NCI-H2029 (cell line): ENCODE measurements around the gene ENAM.

Experiments
- DNase-seq: peaks from one replicate; lab custom pipeline; 2025; lab: John Stamatoyannopoulos, UW

Gene ENAM, protein sequence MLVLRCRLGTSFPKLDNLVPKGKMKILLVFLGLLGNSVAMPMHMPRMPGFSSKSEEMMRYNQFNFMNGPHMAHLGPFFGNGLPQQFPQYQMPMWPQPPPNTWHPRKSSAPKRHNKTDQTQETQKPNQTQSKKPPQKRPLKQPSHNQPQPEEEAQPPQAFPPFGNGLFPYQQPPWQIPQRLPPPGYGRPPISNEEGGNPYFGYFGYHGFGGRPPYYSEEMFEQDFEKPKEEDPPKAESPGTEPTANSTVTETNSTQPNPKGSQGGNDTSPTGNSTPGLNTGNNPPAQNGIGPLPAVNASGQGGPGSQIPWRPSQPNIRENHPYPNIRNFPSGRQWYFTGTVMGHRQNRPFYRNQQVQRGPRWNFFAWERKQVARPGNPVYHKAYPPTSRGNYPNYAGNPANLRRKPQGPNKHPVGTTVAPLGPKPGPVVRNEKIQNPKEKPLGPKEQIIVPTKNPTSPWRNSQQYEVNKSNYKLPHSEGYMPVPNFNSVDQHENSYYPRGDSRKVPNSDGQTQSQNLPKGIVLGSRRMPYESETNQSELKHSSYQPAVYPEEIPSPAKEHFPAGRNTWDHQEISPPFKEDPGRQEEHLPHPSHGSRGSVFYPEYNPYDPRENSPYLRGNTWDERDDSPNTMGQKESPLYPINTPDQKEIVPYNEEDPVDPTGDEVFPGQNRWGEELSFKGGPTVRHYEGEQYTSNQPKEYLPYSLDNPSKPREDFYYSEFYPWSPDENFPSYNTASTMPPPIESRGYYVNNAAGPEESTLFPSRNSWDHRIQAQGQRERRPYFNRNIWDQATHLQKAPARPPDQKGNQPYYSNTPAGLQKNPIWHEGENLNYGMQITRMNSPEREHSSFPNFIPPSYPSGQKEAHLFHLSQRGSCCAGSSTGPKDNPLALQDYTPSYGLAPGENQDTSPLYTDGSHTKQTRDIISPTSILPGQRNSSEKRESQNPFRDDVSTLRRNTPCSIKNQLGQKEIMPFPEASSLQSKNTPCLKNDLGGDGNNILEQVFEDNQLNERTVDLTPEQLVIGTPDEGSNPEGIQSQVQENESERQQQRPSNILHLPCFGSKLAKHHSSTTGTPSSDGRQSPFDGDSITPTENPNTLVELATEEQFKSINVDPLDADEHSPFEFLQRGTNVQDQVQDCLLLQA

DNA sequence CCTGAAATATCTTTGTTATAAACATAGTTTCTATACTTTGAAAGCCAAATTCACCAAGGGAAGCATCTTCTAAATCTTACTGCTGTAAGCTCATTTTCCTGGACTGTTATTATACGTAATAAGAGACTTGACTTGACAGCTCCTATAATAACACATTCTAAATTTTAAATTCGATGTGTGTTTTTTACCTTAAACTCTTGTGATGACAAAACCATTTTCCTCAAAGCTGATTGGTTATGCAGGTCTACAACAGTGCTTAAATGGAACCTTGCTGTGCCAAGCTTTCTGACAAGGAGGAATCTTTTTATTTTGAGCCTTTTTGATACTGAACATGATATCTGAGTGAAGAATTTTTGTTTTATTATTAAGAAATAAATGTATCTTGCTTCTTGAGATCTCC is at the start of gene ENAM:
TSS of gene ENAM (plus strand) at position 301 of the 400 bp plus-strand sequence. CDS start 757 bp downstream, outside the sequence.
- DNase-seq = no peak

DNA sequence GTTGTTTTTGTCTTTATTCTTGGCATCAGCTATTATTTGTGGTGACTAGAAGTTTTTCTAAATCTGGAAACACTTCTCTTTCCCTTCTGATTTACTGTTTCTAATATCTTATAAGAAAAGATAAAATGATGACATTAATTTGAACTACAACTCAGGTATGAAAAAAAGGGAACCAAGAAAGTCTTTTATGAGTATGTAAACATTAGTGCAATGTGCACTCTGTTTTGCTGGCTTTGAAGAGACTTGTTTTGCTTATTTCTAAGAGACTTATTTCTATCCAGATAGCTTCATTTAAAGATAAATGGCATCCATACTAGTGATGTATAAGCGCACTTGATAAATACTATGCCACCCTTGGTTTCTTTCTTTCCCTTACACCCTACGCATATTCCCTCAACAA is 46.6 kb upstream of the ENAM start:
- no peak for DNase-seq

DNA sequence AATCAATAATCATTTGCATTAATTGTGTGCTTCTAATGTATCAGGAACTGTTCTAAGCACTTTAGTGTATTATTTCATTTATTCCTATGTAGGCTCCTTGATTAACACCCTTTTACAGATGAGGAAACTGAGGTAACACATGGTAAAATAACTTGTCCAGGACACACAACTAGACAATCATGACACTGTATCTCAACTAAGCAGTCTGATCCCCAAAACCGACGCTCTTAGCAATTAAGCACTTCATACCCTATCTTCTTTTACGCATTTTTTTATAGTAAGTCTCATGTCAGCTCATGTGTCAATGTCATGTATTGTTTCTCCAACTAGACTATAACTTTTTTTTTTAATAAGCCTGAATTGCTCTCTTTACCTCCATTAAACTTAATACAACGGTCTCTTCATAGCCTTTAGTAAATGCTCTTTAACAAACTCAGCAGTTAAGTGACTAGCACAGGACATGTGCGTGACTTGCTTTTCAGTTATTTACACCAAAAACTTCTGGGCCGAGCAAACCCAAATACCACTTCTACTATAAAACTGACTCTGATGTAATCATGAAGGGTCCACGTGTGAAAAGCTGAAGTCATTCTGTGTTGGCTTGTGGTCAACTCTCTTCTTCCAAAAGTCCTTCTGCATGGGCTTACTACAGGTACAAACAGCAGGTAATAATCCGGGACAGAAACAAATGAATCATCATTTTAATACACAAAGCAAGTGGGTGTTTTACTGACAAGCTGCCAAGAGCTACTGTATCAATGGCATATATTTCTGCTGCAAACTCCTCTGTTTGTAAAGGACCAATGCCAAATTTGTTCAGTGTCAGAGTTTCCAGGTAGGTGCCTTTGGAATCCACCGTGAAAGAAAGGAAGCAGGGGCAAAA is 44.4 kb upstream of the ENAM start:
- peak; percentile 97 for DNase-seq

DNA sequence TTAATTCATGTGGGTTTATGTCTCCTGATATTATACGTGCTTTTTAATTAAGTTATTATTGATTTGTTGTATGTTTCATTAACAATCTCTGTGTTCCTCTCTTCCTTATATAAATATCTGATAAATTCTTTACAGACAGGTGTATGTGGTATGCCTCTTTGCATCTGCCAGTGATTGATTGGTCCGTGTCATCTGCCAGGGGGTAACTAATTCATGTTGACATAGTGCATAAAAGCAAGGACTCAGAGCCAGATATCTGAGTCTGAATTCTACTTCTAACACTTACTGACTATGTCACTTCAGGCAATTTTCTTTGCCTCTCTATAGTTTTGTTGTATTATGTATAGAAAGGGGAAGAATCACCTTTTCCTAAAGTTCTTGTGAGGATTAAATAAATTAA is 41.7 kb upstream of the ENAM start:
- DNase-seq = no peak

DNA sequence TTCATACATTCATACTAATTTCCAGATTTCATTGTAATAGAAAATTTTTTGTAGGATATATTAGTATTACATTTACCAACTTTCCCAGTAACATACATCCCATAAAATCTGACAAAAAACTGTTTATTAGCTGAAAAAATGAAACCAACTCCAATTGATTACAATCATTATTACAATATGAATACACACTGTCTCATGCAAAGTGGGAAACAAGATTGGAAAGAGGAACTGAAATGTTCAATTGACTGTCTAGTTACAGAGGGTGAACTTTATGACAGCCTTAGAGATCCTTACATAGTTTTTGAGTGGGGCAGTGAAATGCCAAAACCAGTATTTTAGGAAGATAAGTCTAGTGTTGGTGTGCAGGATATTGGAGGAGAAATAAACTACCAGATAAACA is 38.8 kb upstream of the ENAM start:
- no peak for DNase-seq

DNA sequence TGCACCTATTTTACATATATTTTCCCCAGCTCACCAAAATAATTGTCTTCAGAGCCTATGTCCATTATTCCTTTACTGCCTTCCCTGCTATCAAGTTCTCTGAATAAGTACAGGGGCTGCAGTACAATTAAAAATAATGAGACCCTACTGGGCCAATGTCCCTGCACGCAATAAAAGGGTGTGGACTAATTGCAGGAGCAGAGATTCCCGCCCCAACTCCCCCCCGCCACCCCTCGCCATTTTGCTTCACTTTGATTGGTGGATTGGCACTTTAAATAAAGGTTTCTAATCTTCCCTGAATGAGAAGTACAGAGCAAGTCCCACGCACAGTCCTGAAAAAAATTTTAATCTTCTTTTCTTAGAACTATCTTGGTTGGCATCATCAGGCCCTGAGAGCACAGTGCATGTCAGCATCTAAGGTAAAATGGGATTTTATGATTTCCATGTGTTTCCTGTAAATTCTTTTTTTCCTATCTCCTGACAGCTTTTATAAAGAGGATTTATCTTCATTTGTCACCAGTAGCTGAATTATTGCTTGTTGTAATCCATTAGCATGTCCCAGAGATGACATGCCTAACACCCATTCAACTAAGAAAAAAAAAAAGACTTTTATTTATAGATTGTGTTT is 36.5 kb upstream of the ENAM start, which contains the start of gene AMBN:
TSS of gene AMBN (plus strand) at position 302 of the 628 bp plus-strand sequence. CDS start at position 405, 103 bp downstream.
- DNase-seq = no peak

DNA sequence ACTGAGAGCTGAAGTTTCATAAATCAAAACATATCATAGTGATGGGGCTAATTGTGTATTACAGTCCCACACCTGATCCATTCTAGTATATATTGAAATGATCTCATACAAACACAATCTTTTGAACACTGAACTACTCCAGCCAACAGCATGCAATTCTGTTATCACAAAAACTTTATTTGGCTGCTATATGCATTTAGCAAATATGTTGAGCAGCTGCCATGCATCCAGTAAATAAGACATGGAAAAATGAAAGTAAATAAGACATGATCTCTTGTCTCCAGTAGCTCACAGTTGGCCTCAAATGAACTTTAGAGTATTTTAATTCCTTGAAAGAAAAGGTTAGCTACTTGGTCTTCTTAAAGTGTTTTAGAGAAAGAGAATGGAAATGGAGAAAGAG is 34.3 kb upstream of the ENAM start:
- DNase-seq = no peak

DNA sequence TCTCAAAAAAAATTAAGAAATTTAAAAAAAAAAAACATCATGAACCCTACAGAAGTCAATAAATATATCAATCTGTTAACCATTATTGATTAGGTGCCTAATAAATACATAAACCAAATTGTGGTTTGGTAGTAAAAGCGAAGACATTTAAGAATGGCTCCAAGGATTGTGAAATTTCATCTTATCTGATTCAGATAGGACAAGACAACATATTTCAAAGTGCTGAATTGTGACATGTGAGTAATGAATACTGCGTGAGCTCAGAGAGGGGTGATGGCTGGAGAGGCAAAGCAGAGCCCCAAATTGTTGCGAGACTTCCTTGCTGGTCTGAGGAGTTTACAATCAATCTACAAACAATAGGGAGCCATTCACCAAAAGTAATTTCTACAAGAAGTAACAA is 28.2 kb upstream of the ENAM start:
- no peak for DNase-seq

DNA sequence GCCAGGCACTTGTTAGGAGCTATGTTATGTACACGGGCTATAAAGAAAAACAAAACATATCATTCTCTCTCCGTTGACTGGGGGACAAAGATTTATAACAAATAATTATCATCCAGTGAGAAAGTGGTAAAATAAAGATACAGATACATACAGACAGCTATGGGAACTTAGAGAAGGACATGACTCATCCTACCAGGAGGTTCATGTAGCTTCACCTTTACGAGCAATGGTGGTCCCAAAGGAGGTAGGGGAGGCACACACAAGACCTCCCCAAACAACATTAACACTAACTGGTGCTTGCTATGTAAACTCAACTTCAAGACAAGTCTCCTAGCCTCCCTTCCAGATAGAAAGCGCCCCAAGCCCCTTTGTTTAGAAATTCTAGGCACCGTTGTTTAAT is 27.6 kb upstream of the ENAM start:
- DNase-seq = no peak

DNA sequence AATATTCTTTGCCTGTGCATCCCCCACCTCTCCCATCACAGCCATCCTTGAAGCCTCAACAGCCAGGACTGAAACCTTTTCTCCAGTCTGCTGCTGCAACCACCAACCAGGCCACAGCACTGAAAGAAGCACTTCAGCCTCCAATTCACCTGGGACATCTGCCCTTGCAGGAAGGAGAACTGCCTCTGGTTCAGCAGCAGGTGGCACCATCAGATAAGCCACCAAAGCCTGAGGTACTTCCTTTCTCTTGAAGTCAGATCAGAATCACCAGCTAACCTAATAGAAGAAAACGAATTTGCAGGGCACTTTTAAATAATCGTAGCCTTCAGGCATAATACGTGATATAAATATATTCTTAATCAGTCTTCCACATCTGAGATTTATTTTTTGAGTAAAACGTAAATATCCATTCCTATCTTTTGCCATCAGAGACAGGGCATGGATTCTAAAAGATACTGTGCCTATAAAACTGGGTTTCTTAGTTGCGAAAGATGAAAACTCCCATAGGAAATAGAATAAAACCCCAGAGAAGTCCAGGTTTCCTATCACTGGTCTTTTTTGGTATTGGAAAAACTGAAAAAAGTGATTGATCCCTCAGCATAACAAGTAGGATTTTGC is 27.0 kb upstream of the ENAM start:
- peak; percentile 54 for DNase-seq

DNA sequence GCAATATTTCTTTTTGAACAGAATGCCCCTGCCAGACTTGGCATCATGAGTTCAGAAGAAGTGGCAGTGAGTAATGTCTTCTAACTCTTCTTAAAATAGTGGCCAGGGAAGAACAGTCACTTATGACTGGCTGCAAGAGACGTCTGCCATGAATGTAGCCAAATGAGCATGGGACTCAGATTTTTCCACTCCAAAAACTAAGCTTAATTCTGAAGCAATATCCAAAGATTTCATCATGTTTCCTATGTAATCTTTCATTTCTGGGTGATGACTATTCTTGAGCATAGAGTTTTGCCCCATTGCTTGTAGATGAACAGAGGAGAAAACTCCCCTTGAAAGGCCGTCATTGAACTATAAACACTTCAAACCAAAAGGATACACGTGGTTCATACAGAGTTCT is 24.7 kb upstream of the ENAM start:
- no peak for DNase-seq

DNA sequence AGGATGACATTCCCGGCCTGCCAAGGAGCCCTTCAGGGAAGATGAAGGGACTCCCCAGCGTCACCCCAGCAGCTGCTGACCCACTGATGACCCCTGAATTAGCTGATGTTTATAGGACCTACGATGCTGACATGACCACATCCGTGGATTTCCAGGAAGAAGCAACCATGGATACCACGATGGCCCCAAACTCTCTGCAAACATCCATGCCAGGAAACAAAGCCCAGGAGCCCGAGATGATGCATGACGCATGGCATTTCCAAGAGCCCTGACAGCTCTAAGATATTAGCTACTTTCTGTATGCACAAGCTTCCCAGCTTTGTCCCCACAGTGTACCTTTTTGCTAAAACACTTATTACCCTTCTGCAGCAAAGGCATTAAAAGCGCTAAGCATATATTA is 22.1 kb upstream of the ENAM start:
- DNase-seq = no peak

DNA sequence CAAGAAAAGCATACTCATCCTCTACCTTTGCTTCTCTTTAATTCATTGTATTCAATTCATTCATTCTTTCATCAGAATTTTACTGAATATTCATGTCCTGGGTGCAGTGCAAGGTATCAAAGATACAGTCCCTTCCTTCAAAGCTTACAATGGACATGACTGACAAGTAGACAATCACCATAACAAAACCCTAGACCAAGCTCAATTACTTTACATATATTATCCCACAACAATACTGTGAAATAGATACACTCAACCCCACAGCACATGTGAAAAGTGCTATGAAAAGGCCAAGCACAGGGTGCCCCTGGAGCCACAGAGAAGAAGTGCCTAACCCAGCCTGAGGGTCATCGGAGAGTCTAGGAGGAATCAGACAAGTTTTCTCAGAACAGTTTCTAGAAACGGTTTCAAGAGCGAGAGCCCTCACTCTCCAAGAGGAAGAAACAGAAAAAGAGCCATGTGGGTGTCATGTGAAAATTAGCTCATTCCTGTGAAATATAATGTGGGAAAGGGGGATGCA is 21.1 kb upstream of the ENAM start:
- DNase-seq = no peak

DNA sequence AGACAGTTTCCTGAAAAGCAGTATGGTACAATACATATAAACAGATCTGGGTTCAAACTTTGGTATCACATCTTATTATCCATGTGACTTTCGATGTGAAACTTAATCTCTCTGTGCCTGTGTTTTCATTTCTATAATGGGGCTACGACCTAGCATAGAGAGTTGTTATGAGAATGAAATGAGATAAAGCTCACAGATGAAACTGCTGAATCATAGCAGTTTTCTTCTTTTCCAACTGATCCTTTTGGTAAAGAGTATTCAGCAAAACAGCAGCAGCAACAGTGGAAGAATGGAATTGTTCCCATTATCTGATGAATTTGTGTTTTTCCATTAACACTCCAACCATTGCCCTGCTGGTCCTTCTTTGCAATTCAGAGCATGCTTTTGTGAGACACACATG is 20.2 kb upstream of the ENAM start:
- DNase-seq = no peak

DNA sequence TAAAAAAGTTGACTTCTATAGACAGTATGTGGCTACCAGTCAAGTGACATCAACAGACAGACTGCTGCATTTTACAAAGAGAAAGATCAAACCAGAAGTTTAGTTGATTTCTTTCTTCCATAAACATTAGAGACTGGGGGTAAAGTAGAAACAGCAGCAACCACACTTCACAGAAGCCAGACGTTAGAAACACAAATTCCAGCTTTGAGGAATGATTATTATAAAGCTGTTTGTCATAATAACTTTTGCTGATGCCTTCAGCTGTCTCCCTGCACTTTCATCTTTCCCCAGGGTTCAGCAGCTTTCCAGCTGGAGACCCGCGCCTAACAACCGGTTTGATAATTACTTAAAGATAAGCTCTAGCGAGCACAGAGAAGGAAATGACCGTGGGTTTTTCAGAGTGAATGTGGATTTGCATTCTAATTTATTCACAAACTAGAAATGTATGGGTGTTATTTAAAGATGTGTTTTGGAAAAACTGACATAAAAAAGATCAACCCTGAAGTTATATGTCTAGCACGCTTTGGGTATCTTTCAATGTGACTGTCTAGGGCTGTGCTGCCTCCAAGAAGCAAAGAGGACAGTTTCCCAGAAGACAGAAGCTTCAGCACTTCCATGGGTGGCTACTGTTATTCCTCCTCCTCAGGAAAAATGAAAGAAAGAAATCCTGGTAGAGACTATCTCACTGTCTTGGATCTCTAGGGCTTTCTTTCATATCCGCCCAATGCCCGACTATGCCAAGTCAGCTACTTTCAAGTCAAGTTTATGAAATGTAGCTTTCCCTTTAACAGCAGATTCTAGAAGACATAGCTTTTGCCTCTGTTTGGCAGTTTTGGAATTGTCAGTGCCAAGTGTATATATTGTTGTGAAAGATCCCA is 15.0 kb upstream of the ENAM start:
- DNase-seq = no peak

DNA sequence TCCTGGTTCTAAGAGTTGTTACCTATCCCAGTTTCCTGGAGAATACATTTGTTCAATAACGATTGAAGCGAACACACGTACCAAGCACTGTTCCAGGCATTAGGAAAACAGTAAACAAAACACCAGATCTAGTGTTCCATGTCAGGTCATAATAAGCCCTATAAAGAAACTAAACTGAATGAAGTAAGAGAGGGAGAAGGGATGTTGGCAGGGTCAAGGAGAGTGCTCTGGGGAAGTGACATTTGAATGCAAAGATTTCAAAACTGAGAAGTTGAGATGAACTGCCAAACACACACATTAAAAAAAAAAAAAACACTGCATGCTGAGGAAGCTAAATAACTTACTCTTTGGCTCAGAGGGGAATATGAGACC is 14.4 kb upstream of the ENAM start:
- DNase-seq = no peak

DNA sequence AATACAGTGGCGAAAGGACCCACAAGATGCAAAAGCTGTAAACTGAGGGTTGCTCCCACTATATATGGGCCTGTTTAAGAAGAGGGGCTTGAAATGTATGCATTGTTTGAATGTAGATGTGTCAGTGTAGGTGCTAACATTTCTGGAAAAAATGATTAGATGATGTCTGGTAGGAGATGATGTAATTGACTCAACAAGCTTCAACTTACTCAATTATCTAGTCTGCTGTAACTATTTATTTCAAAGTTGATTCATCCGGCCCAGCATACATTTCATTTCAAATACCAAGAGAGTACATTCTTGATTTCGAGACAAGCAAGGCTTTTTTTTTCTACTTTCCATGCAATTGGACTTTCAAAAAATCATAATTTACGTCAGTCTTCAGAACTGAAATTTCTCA is 9.3 kb upstream of the ENAM start:
- DNase-seq = no peak

DNA sequence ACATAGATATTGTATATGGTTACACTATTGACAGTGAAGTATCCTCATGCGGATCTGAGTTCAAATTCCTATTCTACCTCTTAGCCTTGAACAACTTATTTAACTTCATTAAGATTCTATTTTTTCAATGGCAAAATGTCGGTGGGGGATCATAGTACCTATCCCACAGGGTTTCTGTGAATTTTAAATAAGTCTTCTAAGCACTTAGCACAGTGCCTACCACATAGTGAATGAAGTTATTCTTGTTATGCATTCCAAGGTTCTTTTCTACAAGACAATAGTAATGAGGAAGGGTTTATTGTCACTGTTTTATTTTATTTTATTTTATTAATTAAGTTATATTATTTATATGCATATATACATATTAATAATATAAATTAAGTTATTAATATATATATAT is 8.8 kb upstream of the ENAM start:
- no peak for DNase-seq

DNA sequence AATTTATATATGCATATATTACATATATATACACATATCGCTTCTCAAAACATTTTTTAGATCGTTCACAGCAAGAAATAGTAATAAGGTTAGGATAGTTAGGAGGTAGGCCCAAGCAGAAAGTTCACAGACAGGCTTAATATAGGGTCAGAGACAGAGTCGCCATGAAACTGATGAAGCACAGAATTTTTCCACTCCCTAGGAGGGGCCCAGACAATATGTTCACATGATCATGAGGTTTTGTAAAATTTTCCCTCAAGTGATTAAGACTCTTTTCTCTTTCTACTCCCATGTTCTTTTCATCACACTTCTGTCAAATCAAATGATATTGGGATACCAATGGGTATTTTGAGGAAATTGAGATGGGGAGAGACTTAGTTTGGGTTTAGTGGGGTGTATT is 5.2 kb upstream of the ENAM start:
- no peak for DNase-seq
